HAP-1 (cell line): ENCODE data around the gene QARS1.

ENCODE experiments used
- DNase-seq, 2 experiments: peaks; one replicate each; pipeline ENCODE4 v3.0.0-alpha.2; 2016 to 2020; ENCODE audit warnings: low spot score in 2 of 2
- H3K27me3 ChIP-seq: fragments of 250-450 bp; sonication (Bioruptor Pico); 2 replicates; pipeline ENCODE4 v1.5.1; 2020; ENCODE audit warnings: low read depth, mild to moderate bottlenecking, moderate library complexity
- H3K36me3 ChIP-seq: fragments of 250-450 bp; sonication (Bioruptor Pico); replicated peaks from 2 replicates; pipeline ENCODE4 v1.5.1; 2020; ENCODE audit warnings: mild to moderate bottlenecking
- H3K4me1 ChIP-seq: fragments of 250-450 bp; sonication (Bioruptor Pico); 2 replicates; pipeline ENCODE4 v1.5.1; 2020; ENCODE audit warnings: mild to moderate bottlenecking
- H3K4me3 ChIP-seq: fragments of 250-450 bp; sonication (Bioruptor Pico); 2 replicates; pipeline ENCODE4 v1.5.1; 2020; ENCODE audit warnings: mild to moderate bottlenecking, moderate library complexity
- H3K9me3 ChIP-seq: fragments of 250-450 bp; sonication (Bioruptor Pico); 2 replicates; pipeline ENCODE4 v1.5.1; 2020; ENCODE audit warnings: mild to moderate bottlenecking, moderate library complexity
- in situ Hi-C: fragments of 300-500 bp; cut with MboI; formaldehyde crosslinking; loops from 3 replicates; pipeline ENCODE4 v1.14.3; 2020; ENCODE audit warnings: low sequenced_read_pairs, inconsistent platforms, mixed read lengths

QARS1 gene

DNA sequence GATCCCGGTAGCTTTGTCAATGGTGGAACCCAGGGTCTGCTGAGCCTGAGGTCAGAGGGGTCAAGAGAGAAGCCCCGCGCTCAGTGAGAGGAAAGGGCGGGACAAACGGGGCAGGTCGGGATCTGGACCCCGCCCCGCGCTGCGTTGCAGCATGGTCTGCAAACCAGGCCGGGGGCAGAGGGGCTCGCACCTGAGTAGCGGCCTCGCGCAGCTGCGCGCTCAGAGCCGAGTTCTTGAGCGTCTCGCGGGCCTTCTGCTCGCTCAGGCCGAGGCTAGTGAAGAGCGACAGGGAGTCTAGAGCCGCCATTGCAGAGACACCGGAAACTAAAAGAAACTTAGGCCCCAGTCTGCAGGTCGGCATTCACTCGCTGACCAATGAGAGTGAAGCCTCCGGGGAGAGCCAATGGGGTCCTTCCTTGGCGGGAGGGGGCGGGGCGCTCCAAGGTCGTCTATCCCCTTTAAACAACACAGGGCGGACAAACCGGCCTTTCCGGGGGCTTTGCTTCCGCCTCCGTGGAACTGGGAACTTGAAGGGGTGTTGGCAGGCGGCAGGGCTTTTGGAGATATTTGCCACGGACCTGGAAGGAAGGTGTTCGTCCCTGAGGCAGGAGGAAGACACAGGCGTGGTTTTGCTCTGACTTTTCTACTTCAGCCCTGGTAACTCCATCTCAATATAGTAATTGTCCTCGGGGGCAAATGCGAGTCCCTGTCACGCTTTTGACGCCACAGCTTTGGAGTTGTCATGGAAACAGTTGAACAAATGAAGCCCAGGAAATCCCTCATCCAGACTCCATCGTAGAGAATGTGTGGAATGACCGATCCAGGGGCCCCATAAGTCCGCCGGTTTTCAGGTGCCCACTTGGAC, at the start of gene QARS1:
TSS of gene QARS1 (minus strand) at position 331 of the 865 bp plus-strand sequence. CDS start at position 307, 24 bp downstream.
- Histone ChIP-seq H3K27me3 (no peaks in the 10 kb centered on the region), H3K9me3 (no peaks in the 10 kb centered on the region), H3K4me3 (peak within 1 kb of the TSS; percentile 71), H3K4me1 (peaks cover 17% of the 10 kb centered on the region), H3K36me3 (peaks cover 57% of the 10 kb centered on the region)
- in situ Hi-C loops: no loop called here
- DNase-seq: peak; percentile 92 to 97

DNA sequence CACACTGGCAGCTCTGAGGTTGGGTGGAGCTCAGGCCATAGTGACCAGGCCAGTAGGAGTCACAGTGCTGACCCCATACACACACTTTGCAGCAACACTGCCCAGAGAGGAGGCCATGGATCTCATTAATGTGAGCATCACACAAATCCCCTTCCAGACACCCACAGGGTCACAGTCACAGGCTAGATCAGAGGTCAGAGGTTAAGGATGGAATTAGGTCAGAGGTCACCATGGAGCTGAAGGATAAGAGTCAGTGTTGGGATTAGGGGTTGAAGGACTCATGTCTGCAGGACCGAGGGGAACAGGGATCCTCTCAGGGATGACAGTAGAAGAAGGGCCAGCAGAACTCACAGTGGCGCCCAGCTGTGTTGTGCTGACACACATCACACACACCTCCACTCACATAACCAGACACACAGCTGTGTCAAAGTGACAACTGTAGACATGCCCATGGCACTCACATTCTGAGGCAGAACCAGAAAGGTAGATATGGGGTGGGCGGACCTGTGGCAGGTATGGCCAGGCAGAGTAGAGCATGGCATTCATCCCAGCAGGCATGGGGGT, 48.9 kb upstream of the QARS1 start:
- Histone ChIP-seq H3K36me3 (no peaks in the 10 kb centered on the region), H3K4me3 (no peak overlapping the region), H3K4me1 (no peaks in the 10 kb centered on the region), H3K27me3 (no peaks in the 10 kb centered on the region), H3K9me3 (no peaks in the 10 kb centered on the region)
- no peak for DNase-seq
- in situ Hi-C loops: loop anchor here (25.0 kb wide), 1 partner anchor 284 kb away; the partner anchor contains the start of gene NICN1

DNA sequence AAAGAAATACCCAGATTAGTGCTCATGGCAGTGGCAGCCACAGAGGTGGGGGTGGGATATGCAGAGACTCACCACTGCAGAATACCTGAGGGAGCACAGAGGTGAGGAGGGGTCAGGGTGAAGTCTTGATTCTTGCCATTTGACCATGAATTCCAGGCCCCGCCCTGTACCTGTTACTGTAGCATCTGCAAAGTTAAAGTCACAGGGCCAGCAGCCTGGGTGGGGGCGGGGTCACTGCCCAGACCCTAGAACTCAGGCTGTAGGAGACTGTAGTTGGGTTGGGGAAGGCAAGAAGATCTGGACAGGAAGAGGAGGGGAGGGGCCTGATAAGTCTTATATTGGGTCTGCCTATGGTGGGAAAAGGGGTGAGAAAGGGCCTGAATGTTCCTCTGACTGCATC, 47.1 kb upstream of the QARS1 start:
- Histone ChIP-seq H3K9me3 (no peaks in the 10 kb centered on the region), H3K4me3 (no peak overlapping the region), H3K27me3 (no peaks in the 10 kb centered on the region), H3K4me1 (no peaks in the 10 kb centered on the region), H3K36me3 (no peaks in the 10 kb centered on the region)
- in situ Hi-C loops: loop anchor here (25.0 kb wide), 1 partner anchor 286 kb away; the partner anchor contains the start of gene NICN1
- DNase-seq: no peak

DNA sequence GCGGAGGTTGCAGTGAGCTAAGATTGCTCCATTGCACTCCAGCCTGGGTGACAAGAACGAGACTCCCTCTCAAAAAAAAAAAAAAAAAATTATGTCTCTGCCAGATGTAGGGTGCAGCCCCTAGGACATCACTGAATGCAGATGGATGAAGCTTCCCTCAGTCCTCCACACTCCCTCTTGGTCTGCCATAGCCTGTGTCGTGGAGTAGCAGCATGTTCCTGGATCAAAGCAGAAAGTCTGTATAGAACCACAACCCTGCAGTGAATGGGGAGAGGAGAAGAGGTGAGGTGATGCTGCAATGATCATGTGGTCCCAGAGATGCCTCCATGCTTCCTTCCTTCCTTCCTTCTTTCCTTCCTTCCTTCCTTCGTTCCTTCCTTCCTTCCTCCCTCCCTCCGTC, 43.6 kb upstream of the QARS1 start:
- in situ Hi-C loops: no loop called here
- Histone ChIP-seq H3K9me3 (no peaks in the 10 kb centered on the region), H3K27me3 (no peaks in the 10 kb centered on the region), H3K4me3 (no peak overlapping the region), H3K4me1 (no peaks in the 10 kb centered on the region), H3K36me3 (no peaks in the 10 kb centered on the region)
- DNase-seq: no peak

DNA sequence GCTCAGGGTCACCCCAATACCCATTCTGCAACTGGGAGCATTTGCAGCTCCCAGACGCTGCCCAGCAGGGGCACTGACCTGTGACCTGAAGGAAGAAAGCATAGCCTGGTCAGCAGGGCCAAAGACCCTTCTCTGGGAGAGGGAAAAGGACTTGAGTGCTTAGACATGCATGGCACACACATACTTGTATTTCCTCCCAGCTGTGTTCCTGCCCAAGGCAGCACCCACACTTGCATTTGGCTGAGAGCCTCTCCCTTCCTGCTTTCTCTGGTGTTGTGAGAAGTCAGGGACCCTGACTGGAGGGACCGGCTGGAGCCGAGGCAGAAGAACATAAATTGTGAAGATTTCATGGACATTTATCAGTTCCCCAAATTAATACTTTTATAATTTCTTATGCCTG, 35.5 kb upstream of the QARS1 start:
- no peak overlapping the region for H3K4me3 ChIP-seq
- no peaks in the 10 kb centered on the region for H3K4me1 ChIP-seq
- DNase-seq: no peak
- in situ Hi-C loops: no loop called here
- H3K36me3 ChIP-seq: no peaks in the 10 kb centered on the region
- H3K27me3 ChIP-seq: no peaks in the 10 kb centered on the region
- no peaks in the 10 kb centered on the region for H3K9me3 ChIP-seq

DNA sequence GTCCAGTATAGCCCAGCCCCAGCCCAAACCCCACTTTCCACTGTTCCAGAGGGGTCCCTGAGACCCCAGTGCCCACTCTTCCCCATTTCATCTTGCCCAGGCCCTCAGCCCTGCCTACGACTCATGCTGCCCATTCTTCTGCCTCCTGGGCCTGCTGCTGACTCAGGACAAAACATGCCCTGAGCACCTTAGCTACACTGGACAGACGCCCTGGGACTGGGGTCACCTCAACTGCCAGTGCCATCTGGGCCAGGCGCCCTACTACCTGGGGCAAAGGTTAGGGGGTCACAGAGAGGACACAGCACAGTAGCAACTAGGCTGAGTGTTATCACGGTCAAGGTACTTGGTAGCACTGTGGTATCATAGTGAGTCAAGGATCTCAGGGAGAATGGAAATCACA, 30.9 kb upstream of the QARS1 start:
- no peaks in the 10 kb centered on the region for H3K27me3 ChIP-seq
- no peaks in the 10 kb centered on the region for H3K9me3 ChIP-seq
- no peak for DNase-seq
- in situ Hi-C loops: no loop called here
- H3K4me1 ChIP-seq: peaks cover 18% of the 10 kb centered on the region
- no peak overlapping the region for H3K4me3 ChIP-seq
- peaks cover 11% of the 10 kb centered on the region for H3K36me3 ChIP-seq

DNA sequence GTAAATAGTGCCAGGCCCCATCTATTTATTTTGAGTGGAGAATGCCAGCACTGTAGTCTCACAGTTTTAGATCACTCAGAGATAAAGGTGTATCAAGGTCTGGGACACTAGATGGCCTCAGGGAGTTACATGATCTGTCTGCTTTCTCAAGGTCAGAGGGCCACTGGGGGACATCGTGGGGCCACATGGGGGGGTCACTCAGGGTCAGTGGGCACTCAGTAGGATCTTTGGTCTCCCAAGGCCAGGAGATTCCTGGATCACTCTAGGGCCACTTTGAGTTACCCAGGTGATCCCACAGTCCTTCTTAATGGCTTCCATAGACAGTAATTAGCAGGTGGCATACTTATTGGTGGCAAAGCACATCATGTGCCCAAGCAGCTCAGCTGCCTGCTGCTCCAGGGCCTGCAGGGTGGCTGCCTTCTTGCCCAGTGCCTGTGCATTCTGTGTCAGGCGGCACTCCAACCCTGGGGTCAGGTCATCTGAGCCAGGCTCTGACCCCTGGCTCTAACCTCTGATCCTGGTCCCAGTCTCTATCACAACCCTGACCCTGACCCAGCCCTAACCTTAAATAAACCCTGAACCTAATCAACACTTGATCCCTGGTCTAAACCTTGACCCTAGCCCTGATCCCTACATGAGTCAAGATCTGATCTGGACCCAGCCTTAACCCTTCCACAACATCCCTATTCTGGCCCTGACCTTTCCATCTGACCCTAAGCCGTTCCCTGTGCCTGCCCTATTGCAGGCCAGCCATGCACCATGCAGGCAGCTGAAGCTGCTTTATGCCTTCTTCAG, 30.1 kb upstream of the QARS1 start:
- in situ Hi-C loops: no loop called here
- no peak overlapping the region for H3K4me3 ChIP-seq
- H3K4me1 ChIP-seq: peaks cover 18% of the 10 kb centered on the region
- no peaks in the 10 kb centered on the region for H3K27me3 ChIP-seq
- no peaks in the 10 kb centered on the region for H3K9me3 ChIP-seq
- H3K36me3 ChIP-seq: peaks cover 14% of the 10 kb centered on the region
- DNase-seq: no peak

DNA sequence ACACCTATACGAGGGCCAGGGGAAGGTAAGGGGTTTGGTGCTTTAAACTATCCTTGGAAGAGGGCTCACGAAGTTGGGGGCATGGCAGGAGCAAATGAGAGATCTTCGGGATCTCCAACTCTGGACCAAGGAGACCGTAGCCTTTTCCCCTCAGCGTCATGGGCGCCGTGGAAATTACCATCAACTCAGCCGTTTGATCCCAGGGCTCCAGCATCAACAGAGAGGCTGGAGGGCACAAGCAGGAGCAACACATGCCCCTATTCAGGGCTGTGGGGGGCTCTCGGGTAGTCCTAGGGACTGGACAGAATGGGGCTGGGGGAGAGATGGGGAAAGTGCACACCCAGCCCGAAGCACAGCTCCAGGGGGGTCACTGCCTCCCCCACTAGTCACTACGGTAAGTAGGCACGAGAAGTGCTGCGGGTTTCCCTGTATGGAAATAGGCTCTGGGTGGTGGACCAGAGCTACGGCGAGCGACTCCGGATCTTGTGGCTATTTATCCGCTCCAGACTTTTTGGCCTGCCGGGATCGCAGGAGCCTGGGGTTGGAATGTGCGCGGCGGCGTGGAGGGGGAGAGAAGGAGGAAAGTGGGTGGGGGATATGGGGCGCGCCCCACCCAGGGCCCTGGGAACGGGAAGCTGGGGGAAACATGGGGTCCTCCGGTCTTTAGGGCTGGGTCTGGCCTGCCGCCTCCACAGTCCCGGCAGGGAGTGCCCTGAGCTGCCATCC, 28.8 kb upstream of the QARS1 start:
- Histone ChIP-seq H3K36me3 (peaks cover 14% of the 10 kb centered on the region), H3K4me3 (peak overlapping the region; percentile 65), H3K27me3 (no peaks in the 10 kb centered on the region), H3K9me3 (no peaks in the 10 kb centered on the region), H3K4me1 (peaks cover 18% of the 10 kb centered on the region)
- in situ Hi-C loops: no loop called here
- DNase-seq: peak; percentile 83 to 93

DNA sequence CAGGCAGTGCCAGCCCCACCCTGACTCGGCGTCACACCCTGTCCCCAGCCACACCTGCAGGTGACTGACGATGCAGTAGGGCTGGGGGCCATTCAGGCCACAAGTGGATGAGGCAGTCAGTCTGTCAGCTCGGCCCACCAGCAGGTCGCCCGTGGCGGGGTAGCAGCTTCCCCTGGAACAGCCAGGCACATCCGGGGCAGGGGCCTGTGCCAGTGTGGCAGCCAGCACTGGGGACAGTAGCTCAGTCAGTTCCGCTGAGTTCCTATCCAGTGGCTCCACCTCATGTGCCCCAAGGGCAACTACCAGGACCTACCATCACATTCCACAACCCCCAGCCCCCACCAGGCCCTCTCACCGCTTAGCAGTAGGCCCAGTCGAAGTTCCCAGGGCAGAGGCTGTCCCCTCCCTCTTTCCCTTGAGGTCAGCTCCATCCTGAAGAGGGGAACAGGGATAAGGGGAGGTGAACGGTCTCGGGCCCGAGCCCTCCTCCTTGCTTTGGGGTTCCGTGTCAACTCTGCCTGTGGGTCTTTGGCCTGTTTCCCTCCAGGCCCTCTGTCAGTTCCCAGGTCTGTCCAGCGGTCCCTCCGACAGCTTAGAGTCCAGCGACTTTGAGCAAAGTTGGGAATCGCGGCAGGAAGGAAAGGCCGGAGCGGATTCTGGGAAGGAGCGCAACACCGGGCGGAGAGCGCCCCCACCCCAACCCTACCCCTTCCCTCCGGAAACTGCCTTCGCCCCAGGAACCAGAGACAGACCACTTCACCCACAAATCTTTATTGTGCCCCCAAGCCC, 28.1 kb upstream of the QARS1 start, which contains the start of gene LAMB2:
TSS of gene LAMB2 (minus strand) at position 614 of the 789 bp plus-strand sequence. CDS start at position 431, 183 bp downstream.
- H3K4me3 ChIP-seq: peak within 1 kb of the TSS; percentile 65
- peaks cover 18% of the 10 kb centered on the region for H3K4me1 ChIP-seq
- H3K36me3 ChIP-seq: peaks cover 14% of the 10 kb centered on the region
- peak; percentile 63 to 88 for DNase-seq
- H3K9me3 ChIP-seq: no peaks in the 10 kb centered on the region
- in situ Hi-C loops: no loop called here
- no peaks in the 10 kb centered on the region for H3K27me3 ChIP-seq

DNA sequence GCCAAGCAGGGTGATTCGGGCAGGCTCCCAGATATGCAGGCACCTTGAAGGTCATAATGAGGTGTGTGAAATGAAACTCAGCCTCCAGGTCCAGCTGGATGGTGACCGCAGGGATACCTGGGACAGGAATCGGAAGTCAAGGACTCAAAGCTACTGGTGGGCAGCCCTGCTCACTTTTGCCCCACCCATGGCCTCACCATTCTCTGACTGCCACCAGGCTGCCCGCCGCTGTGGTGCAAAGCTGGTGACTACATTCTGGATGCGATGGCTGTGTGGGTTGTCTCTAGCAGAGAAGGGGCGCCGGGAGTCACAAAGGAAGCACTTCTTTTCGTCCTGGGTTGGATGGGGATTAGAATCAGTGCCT, 27.5 kb upstream of the QARS1 start:
- peak overlapping the region; percentile 65 for H3K4me3 ChIP-seq
- DNase-seq: no peak
- in situ Hi-C loops: no loop called here
- peaks cover 18% of the 10 kb centered on the region for H3K4me1 ChIP-seq
- H3K9me3 ChIP-seq: no peaks in the 10 kb centered on the region
- no peaks in the 10 kb centered on the region for H3K27me3 ChIP-seq
- peaks cover 14% of the 10 kb centered on the region for H3K36me3 ChIP-seq

DNA sequence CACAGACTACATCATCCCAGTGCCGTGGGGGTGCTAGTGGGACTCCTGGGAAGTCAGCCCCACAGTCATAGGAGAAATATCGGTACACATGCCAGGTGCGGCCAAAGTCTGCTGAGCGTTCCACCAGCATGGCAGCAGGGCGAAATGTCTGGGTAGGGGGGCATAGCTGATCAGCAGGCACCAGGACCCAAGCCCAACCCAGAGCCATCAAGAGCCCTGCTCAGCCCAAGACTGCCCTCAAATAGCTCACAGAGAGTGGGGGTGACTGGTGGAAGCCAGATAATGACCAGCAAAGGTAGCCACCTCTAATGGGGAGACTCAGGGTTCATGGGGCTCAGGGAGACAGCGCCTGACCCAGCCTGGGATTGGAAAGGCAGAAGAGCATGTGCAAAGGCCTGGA, 27.0 kb upstream of the QARS1 start:
- Histone ChIP-seq H3K36me3 (peaks cover 14% of the 10 kb centered on the region), H3K27me3 (no peaks in the 10 kb centered on the region), H3K4me3 (no peak overlapping the region), H3K4me1 (peaks cover 18% of the 10 kb centered on the region), H3K9me3 (no peaks in the 10 kb centered on the region)
- no peak for DNase-seq
- in situ Hi-C loops: no loop called here

DNA sequence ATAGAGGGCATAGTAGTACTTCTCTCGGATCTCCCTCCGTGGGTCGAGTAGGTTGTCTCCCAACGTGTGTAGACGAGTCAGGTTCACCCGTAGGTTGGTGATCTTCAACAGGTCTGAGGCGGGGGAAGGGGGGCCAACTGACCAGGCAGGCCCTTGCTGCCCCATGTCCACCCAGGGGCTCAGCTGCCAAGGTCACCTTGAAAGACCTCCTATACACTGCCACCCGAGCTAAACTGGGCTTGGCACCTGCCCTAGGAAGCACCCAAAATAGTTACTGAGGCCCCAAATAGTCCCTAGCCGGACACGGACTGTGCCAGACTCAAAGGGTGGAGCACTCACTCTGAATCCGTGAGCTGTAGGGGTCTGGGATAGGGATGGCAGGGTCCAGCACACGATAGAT, 26.5 kb upstream of the QARS1 start:
- no peak for DNase-seq
- H3K9me3 ChIP-seq: no peaks in the 10 kb centered on the region
- peaks cover 14% of the 10 kb centered on the region for H3K36me3 ChIP-seq
- H3K4me1 ChIP-seq: peaks cover 18% of the 10 kb centered on the region
- in situ Hi-C loops: no loop called here
- H3K27me3 ChIP-seq: no peaks in the 10 kb centered on the region
- H3K4me3 ChIP-seq: no peak overlapping the region
